ENCODE measurements around the gene HSPBP1. TPM values are rescaled to one million over a fixed set of nuclear protein-coding genes. Genes with fewer than 3 reads are reported as not detected.

Gene HSPBP1
- total and polyA plus RNA-seq, 2 donors (not counting 3 experiments of a cell fraction or from before 2014, with no cell fraction given) = 30.4 to 47.5 TPM

DNA sequence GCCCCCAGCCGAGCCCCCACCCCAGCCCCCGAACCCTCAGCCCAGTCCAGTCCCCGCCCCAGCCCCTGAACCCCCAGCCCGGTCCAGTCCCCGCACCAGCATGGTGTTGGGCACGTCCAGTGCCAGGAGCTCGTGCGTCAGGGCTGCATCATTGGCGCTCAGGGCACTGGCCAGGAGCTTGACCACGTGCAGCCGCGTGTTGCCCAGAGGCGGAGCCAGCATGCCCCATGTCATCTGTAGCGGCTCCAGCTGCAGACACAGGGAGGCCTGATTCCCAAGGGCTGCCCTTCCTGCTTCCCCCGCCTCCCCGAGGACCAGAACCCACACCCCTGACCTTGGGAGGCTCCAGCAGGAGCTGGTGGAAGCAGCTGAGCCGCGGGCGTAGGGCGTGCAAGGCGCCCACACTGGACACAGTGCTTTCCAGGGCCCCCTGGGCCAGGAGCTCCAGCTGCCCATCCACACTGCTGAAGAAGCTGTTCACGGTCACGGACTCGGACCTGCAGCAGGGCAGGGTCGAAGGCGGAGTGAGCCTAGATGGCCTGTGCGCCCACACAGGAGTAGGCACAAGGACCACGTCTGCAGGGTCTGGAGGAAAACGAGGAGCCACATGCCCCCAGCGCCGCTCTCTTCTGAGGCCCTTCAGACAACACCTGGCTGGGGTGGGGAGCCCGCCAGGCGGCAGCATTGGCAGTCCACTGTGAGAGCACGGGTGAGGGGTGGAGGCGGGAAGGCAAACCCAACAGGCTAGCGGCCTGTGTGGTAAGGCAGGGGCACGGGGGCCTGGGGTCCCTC is 38.6 kb downstream of the HSPBP1 start:
- Histone ChIP-seq H3K79me2 (ENCODE audit: control insufficient read depth, insufficient read depth, low read length) (no peaks in the 10 kb centered on the region), H3K4me3 (replicated peaks in 1 of 3; ENCODE audit: insufficient read depth in 1 of 3, low read depth in 1 of 3, low read length in 3 of 3) (no peak overlapping the region), H3K4me2 (ENCODE audit: insufficient read depth, low read length) (no peak overlapping the region), H3K9me1 (replicated peaks; ENCODE audit: control insufficient read depth, extremely low read depth, insufficient read depth, low read length) (no peaks in the 10 kb centered on the region), H3K27me3 (ENCODE audit: control insufficient read depth in 2 of 2, insufficient read depth in 2 of 2, low read length in 2 of 2) (no peaks in the 10 kb centered on the region), H3K36me3 (ENCODE audit: control insufficient read depth in 2 of 2, extremely low read depth in 1 of 2, insufficient read depth in 2 of 2, low read length in 2 of 2) (peaks cover 13 to 68% of the 10 kb centered on the region in 2 experiments), H2AFZ (ENCODE audit: low read depth, low read length) (no peak overlapping the region), H3K9me3 (replicated peaks; ENCODE audit: control insufficient read depth, insufficient read depth, low read length) (no peaks in the 10 kb centered on the region), H3K27ac (ENCODE audit: insufficient read depth, low read depth, low read length) (no peak overlapping the region), H4K20me1 (replicated peaks; ENCODE audit: control insufficient read depth, extremely low read depth, insufficient read depth, low read length) (no peaks in the 10 kb centered on the region), H3K9ac (replicated peaks; ENCODE audit: extremely low read depth, insufficient read depth, low read length) (no peak overlapping the region), H3K4me1 (ENCODE audit: control insufficient read depth, extremely low read depth, insufficient read depth, low read length) (no peaks in the 10 kb centered on the region)
- no TSS peak for BruUV-seq (replicated peaks)
- ChIA-PET POLR2A (no interaction called here), CTCF (no interaction called here)
- TF ChIP-seq EZH2 (IDR thresholded peaks at IDR 0.05; ENCODE audit: borderline replicate concordance, low read depth, low read length, severe bottlenecking) = no peak
- TF ChIP-seq, protein P1, sequence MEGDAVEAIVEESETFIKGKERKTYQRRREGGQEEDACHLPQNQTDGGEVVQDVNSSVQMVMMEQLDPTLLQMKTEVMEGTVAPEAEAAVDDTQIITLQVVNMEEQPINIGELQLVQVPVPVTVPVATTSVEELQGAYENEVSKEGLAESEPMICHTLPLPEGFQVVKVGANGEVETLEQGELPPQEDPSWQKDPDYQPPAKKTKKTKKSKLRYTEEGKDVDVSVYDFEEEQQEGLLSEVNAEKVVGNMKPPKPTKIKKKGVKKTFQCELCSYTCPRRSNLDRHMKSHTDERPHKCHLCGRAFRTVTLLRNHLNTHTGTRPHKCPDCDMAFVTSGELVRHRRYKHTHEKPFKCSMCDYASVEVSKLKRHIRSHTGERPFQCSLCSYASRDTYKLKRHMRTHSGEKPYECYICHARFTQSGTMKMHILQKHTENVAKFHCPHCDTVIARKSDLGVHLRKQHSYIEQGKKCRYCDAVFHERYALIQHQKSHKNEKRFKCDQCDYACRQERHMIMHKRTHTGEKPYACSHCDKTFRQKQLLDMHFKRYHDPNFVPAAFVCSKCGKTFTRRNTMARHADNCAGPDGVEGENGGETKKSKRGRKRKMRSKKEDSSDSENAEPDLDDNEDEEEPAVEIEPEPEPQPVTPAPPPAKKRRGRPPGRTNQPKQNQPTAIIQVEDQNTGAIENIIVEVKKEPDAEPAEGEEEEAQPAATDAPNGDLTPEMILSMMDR (IDR thresholded peaks at IDR 0.05; ENCODE audit: extremely low read depth in 1 of 2, insufficient read depth in 1 of 2, low read depth in 1 of 2, low read length in 2 of 2) = no peak
- TF ChIP-seq, protein P2, sequence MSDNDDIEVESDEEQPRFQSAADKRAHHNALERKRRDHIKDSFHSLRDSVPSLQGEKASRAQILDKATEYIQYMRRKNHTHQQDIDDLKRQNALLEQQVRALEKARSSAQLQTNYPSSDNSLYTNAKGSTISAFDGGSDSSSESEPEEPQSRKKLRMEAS (IDR thresholded peaks at IDR 0.05; ENCODE audit: insufficient read depth, insufficient read length) = no peak
- intact Hi-C loops (cut with micrococcal nuclease) (no loop called here), dilution Hi-C loops (cut with MboI; ENCODE audit: extremely low pct_ligation_motif_present, low sequenced_read_pairs) (no loop called here)
- FAIRE-seq = no peak
- DNase-seq (ENCODE audit: low read depth, low spot score) = no peak

DNA sequence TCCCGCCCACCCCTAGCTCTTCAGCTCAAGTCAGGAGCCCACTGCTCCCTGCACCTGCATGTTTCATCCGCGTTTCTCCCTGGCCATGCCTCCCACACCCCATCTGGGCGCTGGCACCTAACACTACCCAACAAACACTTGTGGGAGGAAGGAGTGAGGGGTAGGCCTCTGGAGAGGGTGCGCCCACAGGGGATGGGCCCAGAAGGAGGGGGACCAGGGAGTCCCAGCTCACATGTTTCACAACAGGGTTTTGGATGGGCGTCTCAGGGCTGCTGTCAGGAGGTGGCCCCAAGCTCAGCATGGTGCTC is 39.2 kb downstream of the HSPBP1 start:
- Histone ChIP-seq H3K27ac (ENCODE audit: insufficient read depth, low read depth, low read length) (no peak overlapping the region), H2AFZ (ENCODE audit: low read depth, low read length) (no peak overlapping the region), H3K4me1 (ENCODE audit: control insufficient read depth, extremely low read depth, insufficient read depth, low read length) (no peaks in the 10 kb centered on the region), H3K79me2 (ENCODE audit: control insufficient read depth, insufficient read depth, low read length) (no peaks in the 10 kb centered on the region), H4K20me1 (replicated peaks; ENCODE audit: control insufficient read depth, extremely low read depth, insufficient read depth, low read length) (no peaks in the 10 kb centered on the region), H3K9me3 (replicated peaks; ENCODE audit: control insufficient read depth, insufficient read depth, low read length) (no peaks in the 10 kb centered on the region), H3K4me3 (replicated peaks in 1 of 3; ENCODE audit: insufficient read depth in 1 of 3, low read depth in 1 of 3, low read length in 3 of 3) (no peak overlapping the region), H3K9ac (replicated peaks; ENCODE audit: extremely low read depth, insufficient read depth, low read length) (no peak overlapping the region), H3K36me3 (ENCODE audit: control insufficient read depth in 2 of 2, extremely low read depth in 1 of 2, insufficient read depth in 2 of 2, low read length in 2 of 2) (peaks cover 13 to 67% of the 10 kb centered on the region in 2 experiments), H3K9me1 (replicated peaks; ENCODE audit: control insufficient read depth, extremely low read depth, insufficient read depth, low read length) (no peaks in the 10 kb centered on the region), H3K27me3 (ENCODE audit: control insufficient read depth in 2 of 2, insufficient read depth in 2 of 2, low read length in 2 of 2) (no peaks in the 10 kb centered on the region), H3K4me2 (ENCODE audit: insufficient read depth, low read length) (no peak overlapping the region)
- intact Hi-C loops (cut with micrococcal nuclease) (no loop called here), dilution Hi-C loops (cut with MboI; ENCODE audit: extremely low pct_ligation_motif_present, low sequenced_read_pairs) (no loop called here)
- FAIRE-seq (no peak), DNase-seq (ENCODE audit: low read depth, low spot score) (no peak)
- CTCF ChIA-PET = interaction anchor here (0.6 kb wide), 1 partner anchor 206 kb away, joined by 3 read pairs; no protein-coding TSS in a partner anchor
- BruUV-seq (replicated peaks) = no TSS peak
- TF ChIP-seq EZH2 (IDR thresholded peaks at IDR 0.05; ENCODE audit: borderline replicate concordance, low read depth, low read length, severe bottlenecking) = no peak
- TF ChIP-seq JUN (IDR thresholded peaks at IDR 0.05; ENCODE audit: borderline replicate concordance, insufficient read depth, insufficient read length, low read depth) = no peak
- TF ChIP-seq POLR2AphosphoS5 (IDR thresholded peaks at IDR 0.05; ENCODE audit: insufficient read depth, low read depth, low read length) = no peak
- TF ChIP-seq, protein P2 (IDR thresholded peaks at IDR 0.05; ENCODE audit: insufficient read depth, insufficient read length) = no peak
- TF ChIP-seq, protein P1 (IDR thresholded peaks at IDR 0.05; ENCODE audit: extremely low read depth in 1 of 2, insufficient read depth in 1 of 2, low read depth in 1 of 2, low read length in 2 of 2) = no peak
- TF ChIP-seq POLR2A (IDR thresholded peaks at IDR 0.05; ENCODE audit: low read depth, low read length) = no peak
- no peak for TF ChIP-seq FOS (IDR thresholded peaks at IDR 0.05; ENCODE audit: borderline replicate concordance, insufficient read depth, low read length)
- TF ChIP-seq GATA2 (IDR thresholded peaks at IDR 0.05; ENCODE audit: insufficient read depth, insufficient read length, low read depth, low read length) = no peak
- TF ChIP-seq MYC (IDR thresholded peaks at IDR 0.05; ENCODE audit: low read depth, low read length) = no peak
- POLR2A ChIA-PET = no interaction called here
